Activated T-cell treated with anti-CD3 and anti-CD28 coated beads, Interleukin-2, amount 50 U/mL, for 1 hour (primary cell): ENCODE measurements around the gene FBXL17.

ENCODE experiments used
- DNase-seq: peaks from one replicate; pipeline ENCODE4 v3.0.0-alpha.2; 2020

FBXL17 gene

GRCh38 chr5:107887166-107887943, 494.5 kb downstream of the FBXL17 start:
- DNase-seq = no peak

GRCh38 chr5:107885601-107886000, 496.3 kb downstream of the FBXL17 start:
- no peak for DNase-seq

DNA sequence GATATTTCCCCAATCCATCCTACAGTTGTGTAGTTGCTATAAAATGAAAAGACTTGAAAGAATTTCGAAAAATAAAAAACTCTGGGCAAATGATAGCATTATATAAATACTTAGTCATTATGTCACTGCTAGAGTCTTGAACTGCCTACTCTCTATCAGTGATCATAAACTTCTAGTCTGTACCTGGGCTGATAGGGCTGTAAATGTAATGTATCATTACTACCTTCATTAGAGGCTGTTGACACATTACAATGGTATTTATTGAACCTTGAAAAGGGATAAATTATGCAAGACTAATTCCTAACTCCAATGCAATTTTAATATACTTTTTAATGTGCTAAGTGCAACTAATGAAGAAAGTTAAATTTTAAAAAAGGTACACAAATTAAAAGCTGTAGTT, 497.0 kb downstream of the FBXL17 start:
- no peak for DNase-seq

GRCh38 chr5:107878661-107879060, 503.2 kb downstream of the FBXL17 start:
- no peak for DNase-seq

- no peak for DNase-seq
Measured at GRCh38 chr5:107876906-107877305, 505.0 kb downstream of the FBXL17 start.

GRCh38 chr5:107876261-107876660, 505.6 kb downstream of the FBXL17 start:
- DNase-seq = no peak

DNA sequence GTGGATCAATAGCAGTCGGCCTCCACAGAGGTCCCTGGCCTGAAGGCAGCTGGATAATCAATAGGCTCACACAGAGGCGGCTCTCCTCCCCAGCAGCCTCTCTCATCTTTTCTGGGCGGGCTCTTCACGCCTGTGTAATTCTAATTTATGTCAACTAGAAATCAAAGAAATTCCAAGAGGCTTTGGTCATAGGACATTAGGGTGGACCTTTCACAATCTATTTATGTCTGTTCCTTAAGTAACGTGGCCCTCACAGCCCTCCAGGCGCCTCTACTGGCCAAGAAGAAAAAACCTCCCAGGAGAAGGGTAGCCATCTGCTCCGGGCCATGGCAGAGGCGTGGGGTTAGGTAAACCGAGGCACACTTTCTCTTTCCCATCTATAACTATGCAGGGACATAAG, 506.1 kb downstream of the FBXL17 start:
- no peak for DNase-seq

GRCh38 chr5:107874795-107875194, 507.1 kb downstream of the FBXL17 start:
- no peak for DNase-seq

GRCh38 chr5:107873877-107874276, 508.0 kb downstream of the FBXL17 start:
- DNase-seq = no peak

- no peak for DNase-seq
Measured at GRCh38 chr5:107871023-107871422, 510.9 kb downstream of the FBXL17 start.

DNA sequence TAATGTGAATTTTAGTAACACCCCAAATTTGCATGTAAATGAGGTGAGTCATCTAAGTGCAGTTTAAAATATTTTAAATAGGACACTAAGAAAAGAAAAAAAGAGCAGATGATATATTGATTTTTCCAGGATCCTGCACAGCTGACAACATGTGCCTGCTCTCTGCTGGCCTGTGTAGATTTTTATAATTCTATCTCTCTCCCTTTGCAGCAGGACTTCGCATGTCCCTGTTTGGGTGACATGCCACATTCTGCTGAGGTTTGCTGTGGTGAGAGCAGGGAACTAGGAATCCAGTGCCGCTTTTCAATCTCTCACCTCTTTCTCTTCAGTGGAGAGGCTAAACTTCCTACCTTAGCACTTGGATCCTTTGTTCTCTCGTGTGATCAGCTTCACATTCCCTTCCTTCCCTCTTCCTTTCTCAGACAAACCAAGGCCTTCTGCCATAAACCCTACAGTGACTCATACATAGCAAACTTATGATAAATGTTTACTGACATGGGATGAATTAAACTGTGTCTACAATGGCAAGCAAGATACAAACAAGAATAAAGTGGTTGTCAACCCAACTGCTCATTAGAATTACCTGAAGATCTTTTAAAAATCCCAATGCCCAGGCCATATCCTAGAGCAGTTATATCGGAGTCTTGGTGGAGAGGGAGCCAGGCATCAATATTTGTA, 512.3 kb downstream of the FBXL17 start:
- DNase-seq = no peak

GRCh38 chr5:107868650-107869409, 513.1 kb downstream of the FBXL17 start:
- no peak for DNase-seq

DNA sequence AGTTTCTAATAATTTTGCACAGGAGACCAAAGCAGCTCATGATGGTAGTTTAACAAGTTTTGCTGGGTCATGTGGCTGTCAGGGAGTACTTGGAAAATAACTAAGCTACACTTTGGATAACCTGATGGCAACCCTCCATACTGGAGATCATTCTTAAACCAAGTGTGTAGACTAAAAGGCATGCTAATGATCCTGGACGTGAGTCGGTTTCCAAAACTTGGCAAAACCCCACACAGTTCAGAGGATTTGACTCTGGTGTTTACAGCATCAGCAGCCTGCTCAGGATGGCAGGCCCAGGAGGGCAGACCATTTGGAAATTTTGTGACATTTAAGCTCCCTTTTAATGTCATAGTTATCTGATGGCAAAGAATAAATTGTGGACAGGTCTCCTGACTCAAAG, 514.6 kb downstream of the FBXL17 start:
- no peak for DNase-seq

DNA sequence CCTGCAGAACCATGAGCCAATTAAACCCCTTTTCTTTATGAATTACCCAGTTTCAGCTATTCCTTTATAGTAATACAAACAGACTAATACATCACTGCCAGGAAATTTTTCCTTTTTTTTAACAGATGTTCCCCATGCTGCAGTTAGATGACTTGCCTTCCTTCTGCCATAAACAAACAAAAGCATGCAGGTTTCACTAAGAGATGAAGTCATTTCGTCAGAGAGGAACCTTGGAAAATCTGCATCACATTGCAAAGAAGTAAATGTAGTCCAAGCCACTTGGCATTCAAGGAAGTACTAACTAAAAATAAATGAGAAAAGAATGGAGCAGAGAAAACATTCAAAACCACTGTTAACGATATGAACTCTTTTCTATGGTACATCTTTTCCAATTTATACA, 517.1 kb downstream of the FBXL17 start:
- DNase-seq = no peak

DNA sequence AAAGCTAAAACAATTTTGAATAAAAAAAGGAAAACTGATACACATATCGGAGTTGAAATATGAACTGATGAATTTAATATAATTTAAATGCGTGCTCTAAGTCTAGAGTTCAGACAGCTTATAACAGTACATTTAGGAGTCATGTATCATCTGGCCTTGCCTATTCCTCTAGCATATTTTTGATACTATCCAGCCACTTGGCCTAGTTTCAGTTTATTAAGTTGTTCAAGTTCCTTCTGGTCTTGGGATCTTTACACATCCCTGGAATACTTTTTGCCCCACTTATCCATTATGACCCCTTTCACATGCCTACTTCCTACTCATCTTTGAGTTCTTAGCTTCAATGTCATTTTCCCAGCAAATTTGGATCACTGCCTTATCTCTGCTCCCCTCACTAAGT, 518.8 kb downstream of the FBXL17 start:
- no peak for DNase-seq

- DNase-seq = no peak
Measured at GRCh38 chr5:107861565-107861964, 520.3 kb downstream of the FBXL17 start.

DNA sequence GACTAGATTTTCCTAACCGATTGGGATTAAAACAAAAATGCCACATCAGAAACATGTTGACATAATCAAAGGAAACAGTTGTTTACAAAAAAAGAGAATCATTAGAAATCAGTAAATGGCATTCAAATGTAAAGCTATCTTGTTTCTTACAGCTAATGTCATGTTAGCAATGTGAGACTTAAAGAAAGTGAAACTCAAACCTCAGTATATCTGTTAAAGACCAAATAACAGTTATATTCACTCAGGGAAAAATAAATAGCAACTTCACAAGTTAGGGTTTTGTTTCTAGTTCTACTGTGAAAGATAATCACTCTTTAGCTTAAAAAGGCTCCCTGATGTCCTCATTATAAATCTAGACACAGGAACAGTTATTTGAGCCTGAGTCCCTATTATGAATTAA, 521.9 kb downstream of the FBXL17 start:
- no peak for DNase-seq

GRCh38 chr5:107858788-107859187, 523.1 kb downstream of the FBXL17 start:
- no peak for DNase-seq

DNA sequence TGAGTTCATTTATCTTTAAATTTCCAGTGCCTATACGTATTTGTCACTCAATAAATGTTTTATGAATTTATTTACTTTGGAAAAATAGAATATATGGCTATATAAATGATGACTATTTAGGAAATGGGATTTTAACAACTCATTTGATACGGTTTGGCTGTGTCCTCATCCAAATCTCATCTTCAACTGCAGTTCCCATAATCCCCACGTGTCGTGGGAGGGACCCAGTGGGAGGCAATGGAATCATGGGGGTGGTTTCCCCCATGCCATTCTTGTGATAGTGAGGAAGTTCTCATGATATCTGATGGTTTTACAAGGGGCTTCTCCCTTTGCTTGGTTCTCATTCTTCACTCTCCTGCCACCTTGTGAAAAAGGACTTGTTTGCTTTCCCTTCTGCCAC, 523.6 kb downstream of the FBXL17 start:
- no peak for DNase-seq

DNA sequence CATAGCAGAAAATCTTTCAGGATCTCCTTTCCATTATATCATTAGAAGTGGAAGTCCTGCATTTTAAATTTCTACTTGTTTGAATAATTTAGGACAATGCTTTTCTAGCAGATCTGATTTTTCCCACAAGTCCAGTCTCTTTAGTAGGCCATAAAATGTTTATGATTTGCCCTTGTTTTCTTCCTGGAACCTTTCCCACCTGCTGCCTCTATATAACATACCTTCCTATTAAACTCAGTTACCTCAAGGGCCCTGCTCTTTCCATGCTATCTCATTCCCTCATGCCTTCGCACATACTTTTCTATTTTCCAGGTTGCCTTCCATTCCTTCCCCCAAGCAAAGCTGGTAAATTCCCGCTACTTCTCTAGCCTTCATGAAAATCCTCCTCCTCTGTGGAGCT, 524.1 kb downstream of the FBXL17 start:
- DNase-seq = no peak

DNA sequence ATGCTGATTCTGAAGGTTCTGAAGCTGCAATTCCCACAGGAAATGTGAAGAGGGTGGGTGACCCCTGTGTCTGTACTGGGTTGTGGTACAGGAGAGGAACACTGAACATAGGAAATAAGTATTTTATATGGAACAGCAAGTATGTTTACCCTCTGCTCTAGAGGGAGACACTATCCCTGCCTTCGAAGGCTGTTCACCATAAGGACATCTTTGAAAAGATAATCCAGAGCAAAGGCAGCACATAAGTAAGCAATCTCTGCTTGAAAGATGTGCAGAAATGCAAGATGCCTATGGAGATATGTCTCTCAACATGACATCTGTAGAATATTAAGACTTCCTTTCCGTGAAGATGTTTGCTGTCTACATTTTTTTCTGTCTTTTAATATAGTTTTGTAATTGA, 526.7 kb downstream of the FBXL17 start:
- DNase-seq = no peak

GRCh38 chr5:107853696-107854095, 528.2 kb downstream of the FBXL17 start:
- DNase-seq = no peak

GRCh38 chr5:107853031-107853430, 528.9 kb downstream of the FBXL17 start:
- no peak for DNase-seq

- no peak for DNase-seq
Measured at GRCh38 chr5:107849118-107849517, 532.8 kb downstream of the FBXL17 start.
